Ascending aorta (tissue), 2 donors: ENCODE data around the gene MCU. TPM values are rescaled to one million over a fixed set of nuclear protein-coding genes. Genes with fewer than 3 reads are reported as not detected.

ENCODE experiments used
- DNase-seq, 2 donors: peaks; one replicate each; pipeline ENCODE4 v3.0.0-alpha.2; 2019; ENCODE audit warnings: low spot score in 2 of 2
- H3K27ac ChIP-seq, 2 donors: fragments of 200-600 bp; sonication (generic); one replicate each; pipeline ENCODE4 v1.5.1; 2016 to 2017; ENCODE audit warnings: mild to moderate bottlenecking in 1 of 2
- H3K27me3 ChIP-seq: fragments of 200-600 bp; sonication (generic); one replicate; pipeline ENCODE4 v1.5.1; 2017
- H3K36me3 ChIP-seq, 2 donors: fragments of 200-600 bp; sonication (generic); one replicate each; pipeline ENCODE4 v1.5.1; 2016
- H3K4me1 ChIP-seq, 2 donors: fragments of 200-600 bp; sonication (generic); one replicate each; pipeline ENCODE4 v1.5.1; 2016 to 2017; ENCODE audit warnings: mild to moderate bottlenecking in 1 of 2
- H3K4me3 ChIP-seq, 2 donors: fragments of 200-600 bp; sonication (generic); one replicate each; pipeline ENCODE4 v1.5.1; 2016 to 2017; ENCODE audit warnings: mild to moderate bottlenecking in 1 of 2
- H3K9me3 ChIP-seq, 2 donors: fragments of 200-600 bp; sonication (generic); one replicate each; pipeline ENCODE4 v1.5.1; 2016
- CTCF ChIP-seq, 3 experiments: fragments of 200-600 bp in 2 of 3; fragments of 450-650 bp in 1 of 3; sonication (generic) in 2 of 3; IDR thresholded peaks; one replicate each; pipeline ENCODE4 v1.5.1; 2016 to 2019; ENCODE audit warnings: antibody characterized with exemption in 3 of 3, mild to moderate bottlenecking in 1 of 3, moderate library complexity in 1 of 3
- intact Hi-C: fragments of 100-400 bp; cut with DNase I; formaldehyde crosslinking; loops from one replicate; pipeline ENCODE4 v1.15.1; 2023
- total RNA-seq: library from RNA; depleted of rRNA; stranded (reverse); fragments of >200 nt; gene quantifications from one replicate; pipeline ENCODE4 v1.1.0, GENCODE V29; 2016

The MCU gene
- total RNA-seq, 1 donor from 2014 or later = 22.0 TPM

GRCh38 chr10:72796042-72796441 lies 104.1 kb downstream of the MCU start:
- Histone ChIP-seq H3K9me3 (no peaks in the 10 kb centered on the region), H3K4me1 (no peaks in the 10 kb centered on the region), H3K36me3 (no peaks in the 10 kb centered on the region), H3K4me3 (no peak overlapping the region), H3K27ac (no peak overlapping the region), H3K27me3 (no peaks in the 10 kb centered on the region)
- no peak for DNase-seq
- intact Hi-C loops = no loop called here
- TF ChIP-seq CTCF (IDR thresholded peaks at IDR 0.05) = no peak

- Histone ChIP-seq H3K27ac (no peak overlapping the region), H3K36me3 (no peaks in the 10 kb centered on the region), H3K9me3 (no peaks in the 10 kb centered on the region), H3K4me3 (no peak overlapping the region), H3K4me1 (no peaks in the 10 kb centered on the region), H3K27me3 (no peaks in the 10 kb centered on the region)
- TF ChIP-seq CTCF (IDR thresholded peaks at IDR 0.05) = no peak
- no peak for DNase-seq
- intact Hi-C loops = no loop called here
Measured at GRCh38 chr10:72796538-72796937, 104.6 kb downstream of the MCU start.

GRCh38 chr10:72800000-72800740 lies 108.2 kb downstream of the MCU start:
- no peak for DNase-seq
- no peaks in the 10 kb centered on the region for H3K36me3 ChIP-seq
- peaks cover 0 to 11% of the 10 kb centered on the region in 2 donors for H3K4me1 ChIP-seq
- no peaks in the 10 kb centered on the region for H3K9me3 ChIP-seq
- no peaks in the 10 kb centered on the region for H3K27me3 ChIP-seq
- H3K4me3 ChIP-seq = no peak overlapping the region
- H3K27ac ChIP-seq = no peak overlapping the region
- intact Hi-C loops = loop anchor here (5.0 kb wide), 1 partner anchor 43 kb away; no protein-coding TSS in a partner anchor
- TF ChIP-seq CTCF (IDR thresholded peaks at IDR 0.05) = no peak

- H3K9me3 ChIP-seq = no peaks in the 10 kb centered on the region
- H3K27me3 ChIP-seq = no peaks in the 10 kb centered on the region
- H3K4me3 ChIP-seq = no peak overlapping the region
- no peak for DNase-seq
- intact Hi-C loops = loop anchor here (5.0 kb wide), 1 partner anchor 43 kb away; no protein-coding TSS in a partner anchor
- H3K36me3 ChIP-seq = no peaks in the 10 kb centered on the region
- H3K4me1 ChIP-seq = peaks cover 0 to 11% of the 10 kb centered on the region in 2 donors
- H3K27ac ChIP-seq = no peak overlapping the region
- no peak for TF ChIP-seq CTCF (IDR thresholded peaks at IDR 0.05)
Measured at GRCh38 chr10:72800741-72801092, 108.8 kb downstream of the MCU start.

- intact Hi-C loops = loop anchor here (5.0 kb wide), 1 partner anchor 44 kb away; no protein-coding TSS in a partner anchor
- Histone ChIP-seq H3K9me3 (no peaks in the 10 kb centered on the region), H3K36me3 (no peaks in the 10 kb centered on the region), H3K4me3 (no peak overlapping the region), H3K27me3 (no peaks in the 10 kb centered on the region), H3K27ac (no peak overlapping the region), H3K4me1 (peaks cover 0 to 11% of the 10 kb centered on the region in 2 donors)
- no peak for TF ChIP-seq CTCF (IDR thresholded peaks at IDR 0.05)
- no peak for DNase-seq
Measured at GRCh38 chr10:72801263-72801868, 109.4 kb downstream of the MCU start.
